Hepatocyte (in vitro differentiated cells): ENCODE data around the gene ELK3.

Experiments
- CTCF ChIP-seq: fragments of 200-600 bp; sonication (generic); IDR thresholded peaks from 2 replicates; pipeline ENCODE4 v1.5.1; 2016; ENCODE audit warnings: antibody characterized with exemption, mild to moderate bottlenecking; ENCODE audit not compliant: poor library complexity
- EZH2 ChIP-seq: fragments of 200-600 bp; sonication (generic); IDR thresholded peaks from 2 replicates; pipeline ENCODE4 v1.6.1; 2016; ENCODE audit warnings: antibody characterized with exemption, mild to moderate bottlenecking, borderline replicate concordance
- EZH2phosphoT487 ChIP-seq: fragments of 200-600 bp; sonication (generic); IDR thresholded peaks from one replicate; pipeline ENCODE4 v1.6.1; 2018; ENCODE audit warnings: antibody characterized with exemption, mild to moderate bottlenecking, low read depth, moderate library complexity; ENCODE audit not compliant: unreplicated experiment, severe bottlenecking

GRCh38 chr12:96156211-96156610, 38.0 kb upstream of the ELK3 start:
- TF ChIP-seq CTCF (no peak), EZH2phosphoT487 (no peak), EZH2 (no peak)
